Heart left ventricle (tissue), 16 donors: ENCODE results near the gene TEX10. TPM values are rescaled to one million over a fixed set of nuclear protein-coding genes. Genes with fewer than 3 reads are reported as not detected.
A peak's percentile ranks its signal among the peaks of the same experiment; 100 is the strongest.
"Not testable (repeated sequence)": the region's sequence is repeated elsewhere in the genome, so short reads cannot be mapped to it uniquely, and the experiment has no call there.

ENCODE experiments used
- ATAC-seq, 4 donors: fragments of 200-7000 bp; cut with Tn5 transposase; one replicate each; pipeline ENCODE4 v1.9.1; 2020 to 2022; ENCODE audit warnings: moderate library complexity in 4 of 4, mild to moderate bottlenecking in 3 of 4, moderate number of reproducible peaks in 1 of 4
- DNase-seq, 5 donors: peaks; one replicate each; pipeline ENCODE4 v3.0.0-alpha.2; 2020
- H3K27ac ChIP-seq, 12 donors: fragments of 200-600 bp; sonication (generic) in 4 of 12; one replicate each; pipeline versions ENCODE4 v1.5.0 to v1.8.0; 2016 to 2022; ENCODE audit warnings: mild to moderate bottlenecking in 2 of 12
- H3K27me3 ChIP-seq, 9 donors: fragments of 200-600 bp; sonication (generic) in 2 of 9; one replicate each; pipeline versions ENCODE4 v1.5.1 to v1.8.0; 2016 to 2022; ENCODE audit warnings: mild to moderate bottlenecking in 3 of 9
- H3K36me3 ChIP-seq, 9 donors: fragments of 200-600 bp; sonication (generic) in 2 of 9; one replicate each; pipeline versions ENCODE4 v1.5.0 to v1.8.0; 2018 to 2022; ENCODE audit warnings: mild to moderate bottlenecking in 2 of 9
- H3K4me1 ChIP-seq, 12 donors: fragments of 200-600 bp; sonication (generic) in 4 of 12; one replicate each; pipeline versions ENCODE4 v1.5.0 to v1.8.0; 2016 to 2022; ENCODE audit warnings: mild to moderate bottlenecking in 3 of 12
- H3K4me3 ChIP-seq, 12 donors: fragments of 200-600 bp; sonication (generic) in 4 of 12; one replicate each; pipeline versions ENCODE4 v1.5.0 to v1.8.0; 2017 to 2022; ENCODE audit warnings: mild to moderate bottlenecking in 9 of 12, moderate library complexity in 4 of 12
- H3K9me3 ChIP-seq, 12 donors: fragments of 200-600 bp; sonication (generic) in 4 of 12; one replicate each; pipeline versions ENCODE4 v1.5.0 to v1.8.0; 2016 to 2022; ENCODE audit warnings: mild to moderate bottlenecking in 1 of 12
- POLR2A ChIP-seq, 2 donors: fragments of 450-650 bp; IDR thresholded peaks; one replicate each; pipeline ENCODE4 v1.6.1; 2017; ENCODE audit warnings: antibody characterized with exemption in 2 of 2, mild to moderate bottlenecking in 2 of 2, moderate library complexity in 2 of 2
- WGBS, 4 donors: extraction: QIAGEN DNeasy Blood & Tissue Kit in 2 of 4; methylation state at CpG; one replicate each; pipeline versions ENCODE4 v1.1.5 to v1.1.7; 2013 to 2018; 5-methylcytosine and 5-hydroxymethylcytosine counted together
- intact Hi-C, 10 donors: fragments of 100-400 bp; cut with DNase I; formaldehyde crosslinking; loops; one replicate each; pipeline versions ENCODE4 v1.11.1 to v1.14.2; 2022
- polyA plus RNA-seq, 2 donors: library from polyadenylated mRNA; stranded (reverse); fragments of 200-250 nt; gene quantifications; one replicate each; pipeline ENCODE4 v1.2.3, GENCODE V29; 2013
- total RNA-seq, 9 donors: library from RNA; depleted of rRNA in 2 of 9; stranded (reverse); fragments of >200 nt in 2 of 9; fragmentation: NEBNext Ultra II Directional in 3 of 9; extraction: Animal tissue kit (Norgen Biotek cat#: 25700) in 3 of 9; gene quantifications; one replicate each; pipeline versions ENCODE4 v1.1.0 to v1.2.4, GENCODE V29; 2016 to 2023
- TF ChIP-seq, protein P1 (sequence below), 12 donors: fragments of 200-600 bp; sonication (generic) in 4 of 12; IDR thresholded peaks; one replicate each; pipeline versions ENCODE4 v1.5.0 to v1.8.0; 2018 to 2022; ENCODE audit warnings: antibody characterized with exemption in 12 of 12, mild to moderate bottlenecking in 5 of 12
- donor health status: ischemic (EF 13 %, LVEDD 7.1; RV severe dilation, severe dysfunction).
- donor health status: healthy with polysubstance abuse.
- donor health status: DM: no; HTN: yes; CAD: no.
- donor health status: DM: no; HTN: no; CAD: no.
- donor health status: ischemic (EF 25% LVEDD 6.9; RV normal size, moderate dysfunction).
- donor health status: ischemic (EF 25% LVEDD 5.7; RV mildly dilated, moderate dysfunction).
- donor health status: healthy.
- donor health status: DM: yes; HTN: yes; CAD: no.
- donor health status: ischemic (EF 35%, LVEDD 5.7; RV mildly dilated, moderate dysfunction).
- donor health status: nonischemic (EF 11% LVEDD 7.7; RV severe dilation, severe dysfunction).
- donor health status: DM: yes; HTN: yes; CAD: no.
- donor health status: PGD.
- donor health status: ischemic (EF 29% LVEDD 5.4; RV normal size, mild dysfunction).
- donor health status: nonischemic (EF 23%, LVEDD 6.1; RV moderate dilation, normal function).

The TEX10 gene
- total and polyA plus RNA-seq, 11 donors = 2.7 to 10.6 (median 9.1) TPM

- no peak for ATAC-seq
- WGBS, 4 donors = 94 to 99% (median 96%) methylated on average over 9 of the region's 9 CpGs
- intact Hi-C loops = no loop called here
- DNase-seq = no peak
- H3K4me3 ChIP-seq = no peak overlapping the region
- no peaks in the 10 kb centered on the region for H3K9me3 ChIP-seq
- no peak overlapping the region for H3K27ac ChIP-seq
- no peak for TF ChIP-seq POLR2A (IDR thresholded peaks at IDR 0.05)
- TF ChIP-seq, protein P1, sequence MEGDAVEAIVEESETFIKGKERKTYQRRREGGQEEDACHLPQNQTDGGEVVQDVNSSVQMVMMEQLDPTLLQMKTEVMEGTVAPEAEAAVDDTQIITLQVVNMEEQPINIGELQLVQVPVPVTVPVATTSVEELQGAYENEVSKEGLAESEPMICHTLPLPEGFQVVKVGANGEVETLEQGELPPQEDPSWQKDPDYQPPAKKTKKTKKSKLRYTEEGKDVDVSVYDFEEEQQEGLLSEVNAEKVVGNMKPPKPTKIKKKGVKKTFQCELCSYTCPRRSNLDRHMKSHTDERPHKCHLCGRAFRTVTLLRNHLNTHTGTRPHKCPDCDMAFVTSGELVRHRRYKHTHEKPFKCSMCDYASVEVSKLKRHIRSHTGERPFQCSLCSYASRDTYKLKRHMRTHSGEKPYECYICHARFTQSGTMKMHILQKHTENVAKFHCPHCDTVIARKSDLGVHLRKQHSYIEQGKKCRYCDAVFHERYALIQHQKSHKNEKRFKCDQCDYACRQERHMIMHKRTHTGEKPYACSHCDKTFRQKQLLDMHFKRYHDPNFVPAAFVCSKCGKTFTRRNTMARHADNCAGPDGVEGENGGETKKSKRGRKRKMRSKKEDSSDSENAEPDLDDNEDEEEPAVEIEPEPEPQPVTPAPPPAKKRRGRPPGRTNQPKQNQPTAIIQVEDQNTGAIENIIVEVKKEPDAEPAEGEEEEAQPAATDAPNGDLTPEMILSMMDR (IDR thresholded peaks at IDR 0.05) = no peak
- H3K36me3 ChIP-seq = peaks cover 0 to 3% (median 0%) of the 10 kb centered on the region in 9 donors
- H3K27me3 ChIP-seq = no peaks in the 10 kb centered on the region
- H3K4me1 ChIP-seq = peaks cover 0 to 10% (median 0%) of the 10 kb centered on the region in 12 donors
Measured at GRCh38 chr9:100396769-100397168, 44.0 kb upstream of the TEX10 start.

DNA sequence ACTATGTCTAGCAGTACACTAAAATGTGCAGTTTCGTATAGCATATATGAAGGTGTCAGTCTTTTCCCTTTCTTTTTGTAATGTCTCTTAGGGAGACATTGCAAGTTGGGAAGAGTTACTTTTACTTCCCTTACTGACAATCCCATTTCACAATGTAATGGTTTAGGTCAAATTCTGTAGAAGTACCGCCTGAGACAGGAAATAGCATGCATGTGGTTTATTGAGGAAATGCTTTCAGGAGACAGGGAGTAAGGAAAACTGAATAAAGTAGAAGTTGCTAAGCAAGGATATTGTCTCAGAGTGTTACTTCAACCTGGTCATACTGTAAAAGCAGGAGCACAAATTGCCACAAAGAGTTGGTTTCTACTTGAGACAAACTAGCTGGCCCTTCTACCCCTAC lies 42.1 kb upstream of the TEX10 start:
- DNase-seq (no peak), ATAC-seq (no peak)
- H3K4me1 ChIP-seq = peaks cover 0 to 10% (median 0%) of the 10 kb centered on the region in 12 donors
- peak overlapping the region in 1 of 12 donors; percentile 30 for H3K27ac ChIP-seq
- H3K36me3 ChIP-seq = peaks cover 0 to 3% (median 0%) of the 10 kb centered on the region in 9 donors
- H3K9me3 ChIP-seq = no peaks in the 10 kb centered on the region
- TF ChIP-seq, protein P1 (IDR thresholded peaks at IDR 0.05) = no peak
- no peak for TF ChIP-seq POLR2A (IDR thresholded peaks at IDR 0.05)
- H3K27me3 ChIP-seq = no peaks in the 10 kb centered on the region
- no peak overlapping the region for H3K4me3 ChIP-seq
- 73 to 89% (median 86%) methylated on average over 2 of the region's 2 CpGs for WGBS, 4 donors
- intact Hi-C loops = no loop called here

DNA sequence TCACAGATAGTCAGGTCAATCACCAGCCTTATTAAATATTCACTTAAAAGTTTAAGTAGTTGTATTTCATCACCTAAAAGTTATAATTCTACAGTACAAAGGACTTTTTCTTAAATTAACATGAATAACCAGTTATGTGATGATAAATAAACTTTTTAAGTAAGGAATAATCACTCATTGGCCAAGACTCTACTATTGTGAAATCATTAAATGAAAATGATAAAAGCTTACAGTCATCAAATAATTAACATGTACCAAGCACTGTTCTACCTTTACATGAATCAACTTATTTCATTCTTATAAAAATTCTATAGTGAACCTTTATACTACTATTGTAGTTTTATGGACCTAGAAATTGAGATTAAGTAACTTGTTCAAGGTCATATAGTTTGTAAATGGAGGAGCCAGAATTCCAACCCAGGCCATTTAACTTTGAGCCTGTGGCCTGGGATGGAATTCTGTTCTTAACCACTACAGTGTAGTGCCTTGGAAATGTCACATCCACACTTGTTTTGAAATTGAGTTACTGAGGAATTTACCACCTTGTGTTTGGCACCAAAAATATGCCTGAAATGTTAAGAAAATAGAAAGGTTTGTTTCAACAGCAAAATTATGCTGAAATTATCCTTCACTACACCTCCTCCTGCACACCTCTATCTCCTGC lies 41.4 kb upstream of the TEX10 start:
- Histone ChIP-seq H3K4me1 (peaks cover 0 to 10% (median 0%) of the 10 kb centered on the region in 12 donors), H3K4me3 (no peak overlapping the region), H3K36me3 (peaks cover 0 to 3% (median 0%) of the 10 kb centered on the region in 9 donors), H3K9me3 (no peaks in the 10 kb centered on the region), H3K27me3 (no peaks in the 10 kb centered on the region), H3K27ac (no peak overlapping the region)
- no peak for TF ChIP-seq POLR2A (IDR thresholded peaks at IDR 0.05)
- TF ChIP-seq, protein P1 (IDR thresholded peaks at IDR 0.05) = no peak
- intact Hi-C loops = no loop called here
- no peak for DNase-seq
- no peak for ATAC-seq

- H3K36me3 ChIP-seq, ATAC-seq, intact Hi-C loops, H3K27ac ChIP-seq, H3K4me3 ChIP-seq, H3K9me3 ChIP-seq, DNase-seq, H3K4me1 ChIP-seq, H3K27me3 ChIP-seq: not testable (repeated sequence)
- 96 to 98% (median 98%) methylated on average over 14 to 21 of the region's 21 CpGs for WGBS, 4 donors
Measured at GRCh38 chr9:100392989-100393388, 40.2 kb upstream of the TEX10 start.

DNA sequence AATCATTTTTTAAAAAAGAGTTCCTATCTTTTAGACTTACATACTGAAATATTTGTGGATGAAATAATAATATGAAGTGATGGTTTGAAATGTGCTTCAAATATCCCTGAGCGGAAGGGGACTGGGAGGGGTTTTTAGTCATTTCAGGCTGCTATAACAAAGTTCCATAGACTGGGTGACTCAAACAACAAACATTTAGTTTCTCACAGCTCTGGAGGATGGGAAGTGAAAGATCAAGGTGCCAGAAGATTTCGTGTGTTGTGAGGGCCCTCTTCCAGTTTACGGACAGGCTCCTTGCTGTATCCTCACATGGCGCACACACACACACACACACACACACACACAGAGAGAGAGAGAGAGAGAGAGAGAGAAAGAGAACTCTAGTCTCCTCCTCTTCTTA lies 27.1 kb upstream of the TEX10 start:
- WGBS, 4 donors = 81 to 88% (median 83%) methylated on average over 4 of the region's 4 CpGs
- ATAC-seq (no peak), DNase-seq (no peak)
- Histone ChIP-seq H3K4me1 (no peaks in the 10 kb centered on the region), H3K4me3 (no peak overlapping the region), H3K27ac (no peak overlapping the region), H3K9me3 (peaks cover 0 to 26% (median 4%) of the 10 kb centered on the region in 12 donors), H3K36me3 (no peaks in the 10 kb centered on the region), H3K27me3 (no peaks in the 10 kb centered on the region)
- intact Hi-C loops = no loop called here
- TF ChIP-seq POLR2A (IDR thresholded peaks at IDR 0.05) = no peak
- TF ChIP-seq, protein P1 (IDR thresholded peaks at IDR 0.05) = no peak
